ENCODE results near the gene ZNRF1. TPM values are rescaled to one million over a fixed set of nuclear protein-coding genes. Genes with fewer than 3 reads are reported as not detected.

ZNRF1 gene
- total and polyA plus RNA-seq, 2 donors (not counting 1 experiment from before 2014, with no cell fraction given): 0.27 to 0.76 TPM

- no peak for ATAC-seq (ENCODE audit: low read depth)
- no peak overlapping the region for H3K27ac Mint-ChIP-seq
- H3K4me3 ChIP-seq (ENCODE audit: control extremely low read depth in 1 of 5, extremely low read depth in 1 of 5, insufficient read depth in 1 of 5, low read depth in 2 of 5, low read length in 4 of 5): no peak overlapping the region
- H3K36me3 ChIP-seq (replicated peaks in 1 of 2; ENCODE audit: control extremely low read depth in 1 of 2, control insufficient read depth in 1 of 2, extremely low read depth in 1 of 2, insufficient read depth in 2 of 2, low read length in 1 of 2): no peaks in the 10 kb centered on the region
- no peaks in the 10 kb centered on the region for H3K27me3 ChIP-seq (replicated peaks in 1 of 4; ENCODE audit: control extremely low read depth in 1 of 4, control insufficient read depth in 3 of 4, insufficient read depth in 4 of 4, low read length in 3 of 4)
- no peak overlapping the region for H3K9ac ChIP-seq (ENCODE audit: low read length)
- ChIA-PET POLR2A (no interaction called here), CTCF (interaction anchor here (0.6 to 1.8 kb wide), 2 partner anchors 12 to 69 kb away, joined by 3 to 6 read pairs; partner anchors contain the start of gene ZNRF1)
- H3K4me2 ChIP-seq (replicated peaks; ENCODE audit: low read depth, low read length, poor library complexity, severe bottlenecking): no peak overlapping the region
- peaks cover 17% of the 10 kb centered on the region for H3K4me1 Mint-ChIP-seq
- peaks cover 7% of the 10 kb centered on the region for H3K27me3 Mint-ChIP-seq
- WGBS (ENCODE audit: insufficient coverage): 57% methylated on average over 1 of the region's 3 CpGs
- no peak for DNase-seq
- H3K9me3 ChIP-seq (ENCODE audit: control extremely low read depth in 1 of 3, control insufficient read depth in 2 of 3, insufficient read depth in 1 of 3, low read length in 2 of 3): peaks cover 0 to 2% (median 0%) of the 10 kb centered on the region in 3 donors
- intact Hi-C loops (cut with micrococcal nuclease): no loop called here
- TF ChIP-seq CTCF (IDR thresholded peaks at IDR 0.05): no peak
- no peak for TF ChIP-seq EZH2 (IDR thresholded peaks at IDR 0.05; ENCODE audit: borderline replicate concordance, insufficient read depth, low read depth, low read length, poor library complexity, severe bottlenecking)
- no peak overlapping the region for H2AFZ ChIP-seq (ENCODE audit: insufficient read depth, low read depth, low read length, poor library complexity, severe bottlenecking)
- peaks cover 0 to 6% of the 10 kb centered on the region in 2 donors for H3K4me1 ChIP-seq (ENCODE audit: control insufficient read depth in 2 of 2, insufficient read depth in 2 of 2, low read length in 2 of 2)
- H3K9me3 Mint-ChIP-seq (ENCODE audit: insufficient read depth): no peaks in the 10 kb centered on the region
- H3K79me2 ChIP-seq (ENCODE audit: control insufficient read depth, insufficient read depth, low read length): no peaks in the 10 kb centered on the region
- H3K4me3 Mint-ChIP-seq: no peak overlapping the region
- no peaks in the 10 kb centered on the region for H4K20me1 ChIP-seq (ENCODE audit: control insufficient read depth, insufficient read depth, low read length, poor library complexity, severe bottlenecking)
- no peak overlapping the region for H3K27ac ChIP-seq (ENCODE audit: low read length in 2 of 2)
Observed at GRCh38 chr16:75010427-75010826, 11.6 kb downstream of the ZNRF1 start.

- Histone ChIP-seq H3K27me3 (replicated peaks in 1 of 4; ENCODE audit: control extremely low read depth in 1 of 4, control insufficient read depth in 3 of 4, insufficient read depth in 4 of 4, low read length in 3 of 4) (no peaks in the 10 kb centered on the region), H3K9ac (ENCODE audit: low read length) (no peak overlapping the region), H3K4me2 (replicated peaks; ENCODE audit: low read depth, low read length, poor library complexity, severe bottlenecking) (no peak overlapping the region), H3K9me3 (ENCODE audit: control extremely low read depth in 1 of 3, control insufficient read depth in 2 of 3, insufficient read depth in 1 of 3, low read length in 2 of 3) (peaks cover 0 to 2% (median 0%) of the 10 kb centered on the region in 3 donors), H3K4me3 (ENCODE audit: control extremely low read depth in 1 of 5, extremely low read depth in 1 of 5, insufficient read depth in 1 of 5, low read depth in 2 of 5, low read length in 4 of 5) (no peak overlapping the region), H3K4me1 (ENCODE audit: control insufficient read depth in 2 of 2, insufficient read depth in 2 of 2, low read length in 2 of 2) (peaks cover 0 to 6% of the 10 kb centered on the region in 2 donors), H2AFZ (ENCODE audit: insufficient read depth, low read depth, low read length, poor library complexity, severe bottlenecking) (peak overlapping the region; percentile 26), H3K27ac (ENCODE audit: low read length in 2 of 2) (no peak overlapping the region), H3K36me3 (replicated peaks in 1 of 2; ENCODE audit: control extremely low read depth in 1 of 2, control insufficient read depth in 1 of 2, extremely low read depth in 1 of 2, insufficient read depth in 2 of 2, low read length in 1 of 2) (no peaks in the 10 kb centered on the region), H3K79me2 (ENCODE audit: control insufficient read depth, insufficient read depth, low read length) (no peaks in the 10 kb centered on the region), H4K20me1 (ENCODE audit: control insufficient read depth, insufficient read depth, low read length, poor library complexity, severe bottlenecking) (no peaks in the 10 kb centered on the region)
- Mint-ChIP-seq H3K9me3 (ENCODE audit: insufficient read depth) (no peaks in the 10 kb centered on the region), H3K4me1 (peaks cover 17% of the 10 kb centered on the region), H3K4me3 (no peak overlapping the region), H3K27me3 (peaks cover 4% of the 10 kb centered on the region), H3K27ac (no peak overlapping the region)
- TF ChIP-seq CTCF (IDR thresholded peaks at IDR 0.05): no peak
- TF ChIP-seq EZH2 (IDR thresholded peaks at IDR 0.05; ENCODE audit: borderline replicate concordance, insufficient read depth, low read depth, low read length, poor library complexity, severe bottlenecking): no peak
- DNase-seq (peak; percentile 12), ATAC-seq (ENCODE audit: low read depth) (peak; percentile 70)
- CTCF ChIA-PET: interaction anchor here (1.8 kb wide), 1 partner anchor 14 kb away, joined by 6 read pairs; the partner anchor contains the start of gene ZNRF1
- 36% methylated on average over 3 of the region's 3 CpGs for WGBS (ENCODE audit: insufficient coverage)
- POLR2A ChIA-PET: no interaction called here
- intact Hi-C loops (cut with micrococcal nuclease): no loop called here
Observed at GRCh38 chr16:75011634-75012307, 12.9 kb downstream of the ZNRF1 start.

Data from B cell (primary cell).